H1 (cell line): ENCODE data around the gene OSTF1. TPM values are rescaled to one million over a fixed set of nuclear protein-coding genes. Genes with fewer than 3 reads are reported as not detected.

Experiments
- CTCF ChIA-PET: fragments of 300-600 bp; sonication (Branson Sonifier 250); formaldehyde crosslinking; loops from one replicate; lab custom pipeline; 2021; ENCODE audit not compliant: partially characterized antibody; lab: Charles Lee
- POLR2A ChIA-PET: fragments of 300-600 bp; sonication (Branson Sonifier 250); formaldehyde crosslinking; loops from one replicate; lab custom pipeline; 2021; ENCODE audit warnings: inconsistent platforms; ENCODE audit not compliant: partially characterized antibody; lab: Charles Lee
- DNase-seq, 2 experiments: peaks; one replicate each; pipeline versions ENCODE4 v3.0.0 to v3.0.0-alpha.2; 2010 to 2022; ENCODE audit warnings: low spot score in 2 of 2, low read depth in 1 of 2, mixed read lengths in 1 of 2
- FAIRE-seq: peaks from 2 replicates; lab custom pipeline; 2011; peaks lifted over from hg19 to GRCh38; lab: Jason Lieb, UNC
- H2AFZ ChIP-seq: 2 replicates; pipeline ENCODE4 v1.8.1; 2012; ENCODE audit warnings: low read length, inconsistent platforms
- H2AK5ac ChIP-seq: 2 replicates; pipeline ENCODE4 v1.6.1; 2013; ENCODE audit warnings: low read depth, low read length
- H2BK120ac ChIP-seq: replicated peaks from 2 replicates; pipeline ENCODE3; 2013; ENCODE audit warnings: low read depth, low read length, inconsistent platforms
- H2BK12ac ChIP-seq: 2 replicates; pipeline ENCODE4 v1.6.1; 2013; ENCODE audit warnings: low read depth, low read length
- H2BK15ac ChIP-seq: 2 replicates; pipeline ENCODE4 v1.6.1; 2013; ENCODE audit warnings: low read length
- H2BK20ac ChIP-seq: 2 replicates; pipeline ENCODE4 v1.6.1; 2013; ENCODE audit warnings: low read length
- H2BK5ac ChIP-seq: 2 replicates; pipeline ENCODE4 v1.6.1; 2013; ENCODE audit warnings: low read depth, low read length
- H3K14ac ChIP-seq: 2 replicates; pipeline ENCODE4 v1.6.1; 2013; ENCODE audit warnings: inconsistent platforms; ENCODE audit not compliant: insufficient read length
- H3K18ac ChIP-seq: 2 replicates; pipeline ENCODE4 v1.6.1; 2013; ENCODE audit warnings: low read length; ENCODE audit errors: extremely low read depth
- H3K23ac ChIP-seq: 2 replicates; pipeline ENCODE4 v1.6.1; 2013; ENCODE audit warnings: inconsistent platforms; ENCODE audit not compliant: insufficient read length
- H3K23me2 ChIP-seq: 2 replicates; pipeline ENCODE4 v1.6.1; 2013; ENCODE audit warnings: low read depth, low read length
- H3K27ac ChIP-seq: 2 replicates; pipeline ENCODE4 v1.6.1; 2011; ENCODE audit warnings: low read depth, low read length, inconsistent platforms
- H3K27me3 ChIP-seq, 4 experiments: replicated peaks in 1 of 4; 1 replicate in 1 of 4; 2 replicates in 3 of 4; pipeline versions ENCODE4 v1.6.1 to v1.8.1; 2011 to 2013; ENCODE audit warnings: low read length in 3 of 4, mild to moderate bottlenecking in 3 of 4, inconsistent platforms in 2 of 4, mixed read lengths in 2 of 4, moderate library complexity in 1 of 4; ENCODE audit not compliant: control insufficient read depth in 3 of 4, insufficient read depth in 3 of 4; ENCODE audit errors: extremely low read depth in 1 of 4
- H3K36me3 ChIP-seq, 4 experiments: 2 replicates each; pipeline versions ENCODE4 v1.6.1 to v1.8.1; 2011 to 2013; ENCODE audit warnings: mild to moderate bottlenecking in 4 of 4, low read length in 3 of 4, moderate library complexity in 2 of 4, control low read depth in 1 of 4, inconsistent platforms in 1 of 4; ENCODE audit not compliant: insufficient read depth in 4 of 4, control insufficient read depth in 2 of 4
- H3K4ac ChIP-seq: replicated peaks from 2 replicates; pipeline ENCODE3; 2013; ENCODE audit warnings: low read length, low read depth, mixed read lengths, inconsistent platforms; ENCODE audit not compliant: insufficient read length
- H3K4me1 ChIP-seq, 4 experiments: replicated peaks in 1 of 4; 1 replicate in 1 of 4; 2 replicates in 3 of 4; pipeline versions ENCODE4 v1.6.1 to v1.8.1; 2011 to 2013; ENCODE audit warnings: low read length in 3 of 4, inconsistent platforms in 2 of 4, mixed read lengths in 1 of 4; ENCODE audit not compliant: insufficient read depth in 4 of 4, control insufficient read depth in 3 of 4
- H3K4me2 ChIP-seq, 2 experiments: 2 replicates each; pipeline versions ENCODE4 v1.6.1 to v1.8.1; 2011 to 2013; ENCODE audit warnings: low read depth in 2 of 2, low read length in 2 of 2, control low read depth in 1 of 2, inconsistent platforms in 1 of 2, mild to moderate bottlenecking in 1 of 2; ENCODE audit not compliant: insufficient read depth in 1 of 2
- H3K4me3 ChIP-seq, 4 experiments: fragments of 200-600, 300-600 bp in 1 of 4; sonication (generic), shearing (Covaris generic), sonication (Bioruptor Twin) in 1 of 4; 2 replicates each; pipeline versions ENCODE4 v1.5.1 to v1.8.1; 2011 to 2016; ENCODE audit warnings: low read length in 4 of 4, low read depth in 3 of 4, control low read depth in 2 of 4, inconsistent platforms in 2 of 4, mild to moderate bottlenecking in 2 of 4, mixed read lengths in 1 of 4, moderate library complexity in 1 of 4; ENCODE audit not compliant: insufficient read depth in 2 of 4; ENCODE audit errors: extremely low read depth in 1 of 4
- H3K56ac ChIP-seq: replicated peaks from 2 replicates; pipeline ENCODE3; 2013; ENCODE audit warnings: low read depth, mild to moderate bottlenecking, mixed read lengths, low read length, inconsistent platforms; ENCODE audit not compliant: insufficient read length
- H3K79me1 ChIP-seq: 2 replicates; pipeline ENCODE4 v1.6.1; 2013; ENCODE audit warnings: low read depth, low read length, control low read depth
- H3K79me2 ChIP-seq, 2 experiments: 2 replicates each; pipeline versions ENCODE4 v1.6.1 to v1.8.1; 2012 to 2013; ENCODE audit warnings: low read length in 2 of 2, mild to moderate bottlenecking in 2 of 2, inconsistent platforms in 1 of 2; ENCODE audit not compliant: insufficient read depth in 2 of 2, control insufficient read depth in 1 of 2
- H3K9ac ChIP-seq, 4 experiments: replicated peaks in 1 of 4; 1 replicate in 1 of 4; 2 replicates in 3 of 4; pipeline versions ENCODE4 v1.6.1 to v1.8.1; 2011 to 2013; ENCODE audit warnings: low read depth in 3 of 4, low read length in 3 of 4, control low read depth in 2 of 4, mild to moderate bottlenecking in 2 of 4, moderate library complexity in 2 of 4, inconsistent platforms in 1 of 4; ENCODE audit errors: extremely low read depth in 1 of 4
- H3K9me3 ChIP-seq, 2 experiments: 2 replicates each; pipeline versions ENCODE4 v1.6.1 to v1.8.1; 2012 to 2013; ENCODE audit warnings: mild to moderate bottlenecking in 2 of 2, moderate library complexity in 2 of 2, control low read depth in 1 of 2, inconsistent platforms in 1 of 2, low read depth in 1 of 2, low read length in 1 of 2, mixed read lengths in 1 of 2; ENCODE audit not compliant: insufficient read depth in 2 of 2
- H4K20me1 ChIP-seq, 2 experiments: replicated peaks in 1 of 2; 2 replicates each; pipeline versions ENCODE3 to v1.8.1; 2011 to 2013; ENCODE audit warnings: inconsistent platforms in 2 of 2, low read length in 2 of 2, mild to moderate bottlenecking in 1 of 2; ENCODE audit not compliant: insufficient read depth in 2 of 2, control insufficient read depth in 1 of 2
- H4K5ac ChIP-seq: 2 replicates; pipeline ENCODE4 v1.6.1; 2013; ENCODE audit warnings: low read length, low read depth, mixed read lengths, inconsistent platforms; ENCODE audit not compliant: insufficient read length
- H4K8ac ChIP-seq: 2 replicates; pipeline ENCODE4 v1.8.0; 2013; ENCODE audit warnings: mild to moderate bottlenecking, moderate library complexity, low read length, inconsistent platforms; ENCODE audit not compliant: insufficient read depth; ENCODE audit errors: extremely low read depth
- H4K91ac ChIP-seq: replicated peaks from 2 replicates; pipeline ENCODE3; 2013; ENCODE audit warnings: low read length, mixed read lengths, inconsistent platforms; ENCODE audit not compliant: insufficient read length
- SP2 ChIP-seq: IDR thresholded peaks from 2 replicates; pipeline ENCODE4 v1.6.1; 2012; ENCODE audit warnings: mild to moderate bottlenecking, low read length, inconsistent platforms
- WGBS, 2 experiments: shearing (Covaris generic) in 1 of 2; methylation state at CpG; one replicate each; pipeline versions ENCODE4 v1.1.6 to v1.1.7; 2013 to 2015; ENCODE audit warnings: low lambda C conversion rate in 2 of 2, mixed read lengths in 2 of 2, inconsistent platforms in 1 of 2, low coverage in 1 of 2, missing lambda C conversion rate in 1 of 2; ENCODE audit not compliant: insufficient replicate concordance in 2 of 2, insufficient coverage in 1 of 2, insufficient read length in 1 of 2; ENCODE audit errors: extremely low coverage in 1 of 2, missing lambda C conversion rate in 1 of 2; 5-methylcytosine and 5-hydroxymethylcytosine counted together
- polyA plus RNA-seq, 7 experiments: library from polyadenylated mRNA; depleted of rRNA in 3 of 7; stranded (reverse) in 5 of 7; unstranded in 2 of 7; fragments of >200 nt in 5 of 7; fragments of 200-250 nt in 2 of 7; gene quantifications; 1 replicate in 5 of 7; 2 replicates in 1 of 7; 4 replicates in 1 of 7; pipeline versions ENCODE4 v1.2.1 to v1.2.3, GENCODE V29; 2011 to 2013; ENCODE audit warnings: missing spikeins in 2 of 7, mixed read lengths in 2 of 7
- total RNA-seq: library from RNA; stranded (reverse); fragmentation: NEBNext Ultra II Directional; extraction: Animal tissue kit (Norgen Biotek cat#: 25700); gene quantifications from 2 replicates; pipeline ENCODE4 v1.2.1, GENCODE V29; 2021

The OSTF1 gene
- total and polyA plus RNA-seq, 2 of the 8 experiments (the other 6 are each of a cell fraction or from before 2014, with no cell fraction given) = 5.0 to 18.9 TPM

GRCh38 chr9:75046725-75047345 is 41.5 kb upstream of the OSTF1 start:
- Histone ChIP-seq H3K23me2 (no peaks in the 10 kb centered on the region), H2BK5ac (no peak overlapping the region), H4K20me1 (no peaks in the 10 kb centered on the region), H3K4me3 (no peak overlapping the region), H3K9ac (no peak overlapping the region), H2BK15ac (no peak overlapping the region), H3K36me3 (no peaks in the 10 kb centered on the region), H3K79me2 (no peaks in the 10 kb centered on the region), H4K8ac (no peak overlapping the region), H3K9me3 (no peaks in the 10 kb centered on the region), H3K4me1 (no peaks in the 10 kb centered on the region), H2AK5ac (no peak overlapping the region), H3K14ac (no peak overlapping the region), H2AFZ (no peak overlapping the region), H3K18ac (no peak overlapping the region), H2BK20ac (no peak overlapping the region), H3K23ac (no peak overlapping the region), H3K56ac (no peak overlapping the region), H2BK12ac (no peak overlapping the region), H3K79me1 (no peaks in the 10 kb centered on the region), H3K4ac (no peak overlapping the region), H4K91ac (no peak overlapping the region), H3K27ac (no peak overlapping the region), H3K4me2 (no peak overlapping the region), H2BK120ac (no peak overlapping the region), H3K27me3 (no peaks in the 10 kb centered on the region), H4K5ac (no peak overlapping the region)
- FAIRE-seq (no peak), DNase-seq (no peak)
- CTCF ChIA-PET = interaction anchor here (0.6 to 2.1 kb wide), 6 partner anchors 9 to 271 kb away, joined by 3 to 8 read pairs (median 3); no protein-coding TSS in a partner anchor
- WGBS, 2 experiments = 88% methylated on average over 3 of the region's 3 CpGs; no CpG with 5 or more reads in 1 of the 2 experiments
- TF ChIP-seq SP2 = no peak
- POLR2A ChIA-PET = interaction anchor here (1.4 kb wide), 1 partner anchor 19 kb away, joined by 6 read pairs; the partner anchor contains the start of gene CARNMT1
